ENCODE data around the gene DDA1. TPM values are rescaled to one million over a fixed set of nuclear protein-coding genes. Genes with fewer than 3 reads are reported as not detected.

DDA1 gene
- total and polyA plus RNA-seq, 2 of the 13 experiments (the other 11 are each of a cell fraction or from before 2014, with no cell fraction given) = 24.5 to 26.0 TPM

- TF ChIP-seq ZNF639 (CRISPR knock-in tag; conservative IDR thresholded peaks at IDR 0.05) (no peak), ZNF124 (CRISPR knock-in tag; IDR thresholded peaks at IDR 0.05) (no peak), PHF21A (CRISPR knock-in tag; IDR thresholded peaks at IDR 0.05) (0 out of 2 replicates have a peak, but pooled peaks have one; percentile 27), ZNF276 (CRISPR knock-in tag; IDR thresholded peaks at IDR 0.05; ENCODE audit: low read depth) (no peak), FOSL2 (CRISPR knock-in tag; IDR thresholded peaks at IDR 0.05) (peak; percentile 81), AGO1 (IDR thresholded peaks at IDR 0.05; ENCODE audit: low read depth, low read length, poor library complexity, severe bottlenecking) (no peak), HNF1A (IDR thresholded peaks at IDR 0.05; ENCODE audit: low read depth) (no peak), HNF1A (CRISPR knock-in tag; IDR thresholded peaks at IDR 0.05; ENCODE audit: borderline replicate concordance) (no peak), HOMEZ (CRISPR knock-in tag; IDR thresholded peaks at IDR 0.05; ENCODE audit: low read depth) (no peak), ZNF367 (CRISPR knock-in tag; IDR thresholded peaks at IDR 0.05; ENCODE audit: borderline replicate concordance) (no peak), RARA (CRISPR knock-in tag; IDR thresholded peaks at IDR 0.05) (no peak), ZBED4 (CRISPR knock-in tag; IDR thresholded peaks at IDR 0.05; ENCODE audit: borderline replicate concordance) (no peak), ELF3 (CRISPR knock-in tag; IDR thresholded peaks at IDR 0.05) (peak; percentile 69), ZBTB1 (CRISPR knock-in tag; IDR thresholded peaks at IDR 0.05; ENCODE audit: borderline replicate concordance) (no peak), HOXA5 (CRISPR knock-in tag; IDR thresholded peaks at IDR 0.05) (no peak), ZNF576 (CRISPR knock-in tag; IDR thresholded peaks at IDR 0.05) (no peak), SMC3 (IDR thresholded peaks at IDR 0.05; ENCODE audit: low read length) (no peak), ZNF292 (CRISPR knock-in tag; IDR thresholded peaks at IDR 0.05; ENCODE audit: borderline replicate concordance, low read depth) (no peak)
Measured at GRCh38 chr19:17348700-17349099, 39.3 kb downstream of the DDA1 start (continued).
